Caki2 (cell line): ENCODE data around the gene SLITRK1. TPM values are rescaled to one million over a fixed set of nuclear protein-coding genes. Genes with fewer than 3 reads are reported as not detected.

ENCODE experiments used
- DNase-seq: peaks from one replicate; pipeline ENCODE4 v3.0.0-alpha.2; 2015; ENCODE audit warnings: low read depth
- in situ Hi-C: cut with HindIII; loops from 2 replicates; pipeline ENCODE4 v1.10.0; 2016; ENCODE audit warnings: low sequenced_read_pairs, low pct_unique_long_range_greater_than_20kb, mixed read lengths
- total RNA-seq: library from RNA; depleted of rRNA; stranded (reverse); fragments of >200 nt; shearing (Covaris generic); gene quantifications from 2 replicates; pipeline ENCODE4 v1.2.3, GENCODE V29; 2014; ENCODE audit warnings: low replicate concordance; rRNA removed

Gene SLITRK1, protein sequence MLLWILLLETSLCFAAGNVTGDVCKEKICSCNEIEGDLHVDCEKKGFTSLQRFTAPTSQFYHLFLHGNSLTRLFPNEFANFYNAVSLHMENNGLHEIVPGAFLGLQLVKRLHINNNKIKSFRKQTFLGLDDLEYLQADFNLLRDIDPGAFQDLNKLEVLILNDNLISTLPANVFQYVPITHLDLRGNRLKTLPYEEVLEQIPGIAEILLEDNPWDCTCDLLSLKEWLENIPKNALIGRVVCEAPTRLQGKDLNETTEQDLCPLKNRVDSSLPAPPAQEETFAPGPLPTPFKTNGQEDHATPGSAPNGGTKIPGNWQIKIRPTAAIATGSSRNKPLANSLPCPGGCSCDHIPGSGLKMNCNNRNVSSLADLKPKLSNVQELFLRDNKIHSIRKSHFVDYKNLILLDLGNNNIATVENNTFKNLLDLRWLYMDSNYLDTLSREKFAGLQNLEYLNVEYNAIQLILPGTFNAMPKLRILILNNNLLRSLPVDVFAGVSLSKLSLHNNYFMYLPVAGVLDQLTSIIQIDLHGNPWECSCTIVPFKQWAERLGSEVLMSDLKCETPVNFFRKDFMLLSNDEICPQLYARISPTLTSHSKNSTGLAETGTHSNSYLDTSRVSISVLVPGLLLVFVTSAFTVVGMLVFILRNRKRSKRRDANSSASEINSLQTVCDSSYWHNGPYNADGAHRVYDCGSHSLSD
- total RNA-seq, result not detected in 2 replicates

DNA sequence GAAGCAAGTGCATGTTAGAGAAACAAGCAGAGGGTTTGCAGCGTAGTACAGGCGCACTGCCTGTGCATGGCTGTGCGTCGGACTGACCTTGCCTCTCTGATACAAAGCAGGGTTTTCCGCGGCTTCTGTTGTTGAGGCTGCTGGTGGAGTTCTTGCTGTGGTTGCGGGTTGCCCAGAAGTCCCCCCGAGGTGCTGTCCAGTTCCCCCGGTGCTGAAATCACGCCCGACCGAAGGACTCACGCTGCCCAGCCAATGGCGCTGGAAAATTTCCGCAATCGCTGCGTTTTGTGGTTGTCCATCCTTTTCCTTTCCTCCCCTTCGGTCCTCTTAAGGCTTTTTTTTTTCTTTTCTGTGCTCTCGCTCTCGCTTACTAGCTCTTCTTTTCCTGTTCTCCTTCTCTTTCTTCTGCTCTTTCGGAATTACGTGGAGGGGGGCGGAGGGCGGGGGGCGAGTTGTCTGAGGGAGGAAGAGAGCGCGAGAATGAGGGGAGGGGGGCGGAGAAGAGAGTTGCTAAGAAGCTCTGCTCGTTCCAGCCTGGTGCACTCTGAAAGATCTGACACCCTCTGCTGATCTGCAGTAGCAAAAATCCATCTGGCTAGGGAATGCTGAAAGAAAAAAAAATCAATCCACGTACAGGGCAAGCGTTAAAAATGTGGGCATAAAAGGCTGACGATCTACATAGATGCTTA is at the start of gene SLITRK1:
Gene SLITRK1 (minus strand): TSS at position 558 of the 689 bp plus-strand sequence. CDS start 967 bp downstream, outside the sequence.
- DNase-seq, result peak; percentile 2
- in situ Hi-C loops, result no loop called here

DNA sequence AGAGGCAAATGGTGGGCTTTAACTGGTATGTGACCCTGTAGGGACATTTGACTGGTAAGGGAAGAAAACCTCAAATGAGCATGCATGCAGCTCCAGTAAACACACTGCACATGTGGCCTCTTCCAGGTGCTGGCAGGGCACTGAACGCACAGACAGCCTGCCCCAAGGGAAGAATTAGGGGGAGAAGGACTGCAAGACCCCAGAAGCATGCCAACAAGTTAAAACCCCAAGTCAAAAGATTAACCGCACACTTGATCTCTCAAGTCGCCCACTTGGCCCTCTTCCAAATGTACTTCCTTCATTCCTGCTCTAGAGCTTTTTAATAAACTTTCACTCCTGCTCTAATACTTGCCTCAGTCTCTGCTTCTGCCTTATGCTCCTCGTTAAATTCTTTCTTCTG is 46.9 kb upstream of the SLITRK1 start:
- in situ Hi-C loops, result no loop called here
- no peak for DNase-seq

DNA sequence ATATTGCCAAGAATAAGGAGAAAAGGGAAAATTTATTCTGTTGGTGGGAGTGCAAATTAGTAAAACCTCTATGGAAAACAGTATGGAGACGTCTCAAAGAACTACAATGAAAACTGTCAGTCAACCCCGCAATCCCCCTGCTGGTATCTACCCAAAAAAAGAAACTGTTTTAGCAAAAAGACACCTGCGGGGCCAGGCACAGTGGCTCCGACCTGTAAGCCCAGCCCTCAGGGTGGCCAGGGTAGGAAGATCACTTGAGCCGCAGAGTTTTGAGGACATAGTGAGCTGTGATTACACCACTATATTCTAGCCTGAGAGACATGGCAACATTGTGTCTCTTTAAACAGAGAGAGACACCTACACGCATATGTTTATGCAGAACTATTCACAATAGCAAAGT is 37.5 kb upstream of the SLITRK1 start:
- DNase-seq, result no peak
- in situ Hi-C loops, result no loop called here

DNA sequence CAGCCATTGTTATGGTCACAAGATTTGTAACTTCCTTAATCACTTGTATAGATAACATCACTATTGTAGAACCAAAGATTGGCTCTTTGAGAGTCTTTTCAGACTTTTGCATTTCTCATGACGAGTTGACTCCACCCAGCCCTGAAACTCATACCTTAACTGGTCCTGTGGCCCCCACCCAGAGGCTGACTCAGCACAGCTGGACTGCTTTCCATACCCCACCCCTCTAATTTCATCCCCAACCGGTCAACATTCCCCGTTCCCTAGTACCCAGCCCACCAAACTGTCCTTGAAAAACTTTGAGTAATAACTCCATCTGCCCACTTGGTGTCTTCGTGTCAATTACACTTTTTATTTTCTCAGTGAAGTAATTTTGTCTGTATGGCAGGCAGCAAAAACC is 32.1 kb upstream of the SLITRK1 start:
- DNase-seq, result no peak
- in situ Hi-C loops, result no loop called here

DNA sequence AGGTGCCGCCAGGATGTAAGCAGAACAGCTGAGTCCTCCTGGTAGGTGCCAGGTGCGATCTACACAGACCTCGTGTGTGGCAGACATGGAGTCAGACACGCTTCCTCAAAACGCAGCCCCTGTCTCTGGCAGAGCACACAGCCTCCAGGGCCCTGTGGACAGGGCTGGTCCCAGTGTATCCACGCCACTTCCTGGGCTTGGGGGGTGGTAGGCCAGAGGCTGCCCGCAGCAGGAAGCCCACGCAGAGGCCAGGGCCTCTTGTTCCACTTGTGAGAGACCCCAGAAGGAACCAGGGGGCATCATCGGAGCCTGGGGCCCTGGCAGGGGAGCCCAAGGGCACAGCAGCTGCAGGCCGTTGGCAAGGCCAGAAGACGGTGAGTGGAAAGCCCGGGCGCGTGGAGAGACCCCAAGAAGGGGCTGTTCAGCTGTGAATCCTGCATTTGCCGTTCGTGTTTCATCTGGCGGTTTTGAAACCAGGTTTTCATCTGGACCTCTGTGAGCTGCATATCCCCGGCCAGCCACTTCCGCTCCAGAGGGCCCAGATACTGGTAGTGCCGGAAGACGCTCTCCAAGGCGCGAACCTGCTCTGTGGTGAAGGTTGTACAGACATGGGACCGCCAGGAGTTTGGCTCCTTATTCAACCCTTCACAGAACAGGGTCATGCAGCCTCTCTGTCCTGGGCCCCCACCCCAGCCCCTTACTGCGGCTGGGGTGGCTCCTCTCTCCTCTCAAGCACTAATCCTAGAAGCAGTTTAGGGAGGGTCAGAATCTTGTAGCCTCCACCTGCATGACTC is 25.1 kb upstream of the SLITRK1 start:
- in situ Hi-C loops, result no loop called here
- DNase-seq, result no peak

DNA sequence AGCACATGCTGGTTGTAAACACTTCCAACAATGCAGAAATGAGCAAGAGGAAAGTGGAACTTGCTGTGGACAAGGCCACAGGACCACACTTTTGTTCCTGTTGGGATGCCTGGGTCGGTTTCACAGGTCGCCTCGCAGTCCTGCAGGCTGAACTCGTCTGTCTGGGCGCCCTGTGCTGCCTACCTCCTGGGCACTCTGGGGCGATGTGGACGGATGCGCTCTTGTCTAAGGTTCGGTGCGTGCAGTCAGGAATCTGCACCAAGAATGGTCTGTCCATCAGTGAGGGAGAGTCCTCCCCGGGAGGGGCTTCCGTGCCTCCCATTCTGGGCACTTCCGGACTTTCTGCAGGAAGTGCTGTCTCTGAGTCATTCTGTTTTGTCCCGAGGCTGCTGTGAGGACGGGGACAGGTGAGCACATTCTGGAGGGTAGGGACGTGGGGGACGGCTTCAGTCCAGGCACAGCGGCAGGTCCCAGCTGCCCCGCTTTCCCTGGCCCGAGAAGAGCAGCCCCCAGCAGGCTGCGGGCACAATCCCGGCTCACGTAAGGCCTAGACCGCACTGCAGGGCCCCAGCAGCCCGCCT is 24.1 kb upstream of the SLITRK1 start:
- in situ Hi-C loops, result no loop called here
- no peak for DNase-seq

DNA sequence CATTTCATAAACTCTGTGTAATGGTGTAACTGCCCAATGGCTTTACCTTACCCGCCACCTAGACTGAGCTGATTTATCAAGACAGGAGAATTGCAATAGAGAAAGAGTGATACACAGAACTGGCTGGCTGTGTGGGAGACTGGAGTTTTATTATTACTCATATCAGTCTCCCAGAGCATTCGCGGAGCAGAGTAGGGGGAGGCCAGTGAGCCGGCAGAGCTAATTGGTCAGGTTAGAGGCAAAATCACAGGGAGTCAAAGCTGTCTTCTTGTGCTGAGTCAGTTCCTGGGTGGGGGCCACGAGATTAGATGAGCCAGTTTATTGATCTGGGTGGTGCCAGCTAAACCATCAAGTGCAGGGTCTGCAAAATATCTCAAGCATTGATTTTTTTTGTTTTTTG is 23.4 kb upstream of the SLITRK1 start:
- in situ Hi-C loops, result no loop called here
- no peak for DNase-seq

DNA sequence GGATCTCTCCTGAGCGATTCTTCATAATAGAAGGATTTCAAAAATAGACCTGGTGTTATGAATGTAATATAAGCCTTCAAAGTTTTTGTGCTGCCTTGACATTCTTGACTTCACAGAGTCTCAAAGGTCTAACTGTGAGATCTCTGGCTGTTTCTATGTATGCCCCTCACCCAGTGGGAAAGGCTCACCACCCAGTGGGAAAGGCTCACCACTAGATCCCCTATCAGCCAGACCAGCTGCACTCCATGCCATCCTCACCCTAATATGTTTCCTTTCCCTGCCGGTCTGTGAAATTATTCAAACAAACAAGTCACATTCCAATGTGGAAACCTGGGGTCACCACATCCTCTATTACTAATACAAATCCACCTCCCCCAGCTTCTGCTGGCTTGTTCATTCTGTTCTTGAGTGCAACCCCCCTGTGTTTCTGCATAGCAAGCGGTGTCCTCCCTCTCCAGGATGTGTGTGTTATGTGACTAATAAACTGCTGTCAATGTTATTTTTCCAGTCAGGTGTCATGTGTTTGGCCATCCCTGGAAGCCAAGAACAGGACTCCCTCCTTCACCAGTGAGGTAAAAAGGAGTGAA is 13.8 kb upstream of the SLITRK1 start:
- peak; percentile 64 for DNase-seq
- in situ Hi-C loops, result no loop called here

DNA sequence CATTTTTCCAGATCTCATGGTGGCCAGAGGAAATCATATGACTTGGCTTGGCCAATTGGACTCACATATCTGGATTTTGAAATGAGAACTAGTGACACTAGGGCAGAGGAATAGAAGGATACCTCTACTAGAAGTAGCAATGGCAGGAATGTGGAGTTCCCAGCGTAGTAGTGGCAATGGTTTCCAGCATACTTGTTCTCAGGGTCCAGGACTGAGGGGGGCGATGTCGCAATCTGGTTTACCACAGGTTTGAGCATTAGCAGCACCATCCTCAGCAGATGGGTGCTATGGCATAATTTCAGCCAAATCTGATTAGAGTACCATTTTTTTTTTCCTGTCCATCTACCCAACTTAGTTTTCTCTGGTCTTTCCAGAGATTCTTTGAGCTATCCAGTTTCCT is 8.1 kb upstream of the SLITRK1 start:
- DNase-seq, result no peak
- in situ Hi-C loops, result no loop called here

DNA sequence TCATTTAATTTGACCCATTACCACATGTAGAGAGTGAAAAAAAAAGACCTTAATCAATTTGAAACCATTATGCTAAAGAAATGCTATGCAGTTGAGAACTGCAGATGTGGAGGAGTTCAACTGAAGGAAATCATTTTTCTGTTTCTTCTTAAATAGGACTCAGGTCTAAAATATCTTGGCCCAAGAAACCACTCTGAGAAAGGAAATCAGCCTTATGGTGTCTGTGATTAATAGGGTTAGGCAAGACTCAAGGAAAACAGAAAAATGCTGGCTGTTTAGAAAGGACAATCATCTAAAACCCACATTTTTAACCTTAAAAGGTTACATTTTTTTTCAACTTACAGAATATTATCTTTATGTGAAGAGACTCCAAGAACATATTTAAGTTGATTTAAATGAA is 1.9 kb upstream of the SLITRK1 start:
- in situ Hi-C loops, result no loop called here
- no peak for DNase-seq

DNA sequence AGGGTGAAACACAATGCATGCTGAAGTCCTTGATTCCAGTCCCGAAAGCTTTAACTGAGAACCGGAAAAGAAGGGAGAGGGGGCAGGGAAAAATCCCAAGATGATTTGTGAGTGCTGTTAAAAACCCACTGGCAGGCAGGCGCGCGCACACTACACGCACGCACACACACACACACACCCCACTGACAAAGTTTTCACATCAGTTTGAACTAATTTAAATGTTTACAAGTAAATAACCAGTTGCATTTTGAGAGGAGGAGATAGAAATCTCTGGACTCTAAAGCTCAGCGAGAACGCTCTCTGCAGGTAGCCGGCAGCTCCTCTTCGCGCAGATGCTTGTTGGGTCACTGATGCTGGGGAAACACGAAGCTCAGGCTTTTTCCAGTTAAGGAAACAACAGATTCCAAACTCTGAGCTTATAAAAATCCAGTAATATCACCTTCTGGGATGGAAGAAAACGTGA is 818 bp upstream of the SLITRK1 start:
- in situ Hi-C loops, result no loop called here
- DNase-seq, result no peak

DNA sequence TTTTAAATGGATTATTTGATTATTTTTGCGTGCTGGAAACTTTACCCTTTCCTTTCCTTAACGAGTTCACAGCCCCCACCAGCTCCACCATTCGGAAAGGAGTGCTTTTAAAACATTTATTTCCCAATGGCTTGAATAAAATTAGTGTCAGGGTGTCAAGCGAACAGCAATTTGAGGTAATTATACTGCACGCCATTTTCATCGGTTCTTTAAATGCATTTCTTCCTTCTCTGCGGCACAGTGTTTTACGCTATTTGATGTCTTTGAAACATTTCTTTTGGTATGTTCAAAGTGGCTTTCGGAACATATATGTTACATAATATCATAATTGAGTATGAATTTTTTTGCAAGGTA is 309 bp upstream of the SLITRK1 start:
- in situ Hi-C loops, result no loop called here
- no peak for DNase-seq

DNA sequence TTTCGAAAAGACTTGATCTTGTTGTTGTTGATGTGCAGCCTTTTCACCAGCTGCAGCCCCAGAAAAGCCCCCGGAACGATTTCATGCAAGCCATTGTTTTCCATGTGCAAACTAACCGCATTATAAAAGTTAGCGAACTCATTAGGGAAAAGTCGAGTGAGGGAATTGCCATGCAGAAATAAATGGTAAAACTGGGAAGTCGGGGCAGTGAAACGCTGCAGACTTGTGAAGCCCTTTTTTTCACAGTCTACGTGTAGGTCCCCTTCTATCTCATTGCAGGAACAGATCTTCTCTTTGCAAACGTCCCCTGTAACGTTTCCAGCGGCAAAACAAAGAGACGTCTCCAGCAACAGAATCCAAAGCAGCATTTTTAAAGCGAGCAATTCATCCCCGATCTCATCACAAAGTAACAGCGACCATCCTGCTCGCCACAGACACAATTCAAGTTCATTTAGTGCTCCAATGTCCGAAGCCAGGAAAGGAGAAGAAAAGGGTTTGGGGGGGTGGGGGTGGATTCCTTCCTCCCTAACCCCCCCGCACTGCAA is 1.1 kb downstream of the SLITRK1 start:
- in situ Hi-C loops, result no loop called here
- no peak for DNase-seq

DNA sequence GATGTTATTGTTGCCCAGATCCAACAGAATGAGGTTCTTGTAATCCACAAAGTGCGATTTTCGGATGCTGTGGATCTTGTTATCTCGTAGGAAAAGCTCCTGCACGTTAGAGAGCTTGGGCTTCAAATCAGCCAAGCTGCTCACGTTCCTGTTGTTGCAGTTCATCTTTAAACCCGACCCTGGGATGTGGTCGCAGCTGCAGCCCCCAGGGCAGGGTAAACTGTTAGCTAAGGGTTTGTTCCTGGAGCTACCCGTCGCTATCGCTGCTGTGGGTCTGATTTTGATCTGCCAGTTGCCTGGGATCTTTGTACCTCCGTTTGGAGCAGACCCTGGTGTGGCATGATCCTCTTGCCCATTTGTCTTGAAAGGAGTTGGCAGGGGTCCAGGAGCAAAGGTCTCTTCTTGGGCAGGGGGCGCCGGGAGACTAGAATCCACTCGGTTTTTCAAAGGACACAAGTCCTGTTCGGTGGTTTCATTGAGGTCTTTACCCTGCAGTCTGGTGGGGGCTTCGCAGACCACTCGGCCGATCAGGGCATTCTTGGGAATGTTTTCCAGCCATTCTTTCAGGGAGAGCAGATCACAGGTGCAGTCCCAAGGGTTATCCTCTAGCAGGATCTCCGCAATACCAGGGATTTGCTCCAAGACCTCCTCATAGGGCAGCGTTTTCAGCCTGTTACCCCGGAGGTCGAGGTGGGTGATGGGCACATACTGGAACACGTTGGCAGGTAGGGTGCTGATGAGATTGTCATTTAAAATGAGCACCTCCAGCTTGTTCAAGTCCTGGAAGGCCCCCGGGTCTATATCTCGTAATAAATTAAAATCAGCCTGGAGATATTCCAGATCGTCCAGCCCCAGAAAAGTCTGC is 1.8 kb downstream of the SLITRK1 start:
- in situ Hi-C loops, result no loop called here
- DNase-seq, result no peak

DNA sequence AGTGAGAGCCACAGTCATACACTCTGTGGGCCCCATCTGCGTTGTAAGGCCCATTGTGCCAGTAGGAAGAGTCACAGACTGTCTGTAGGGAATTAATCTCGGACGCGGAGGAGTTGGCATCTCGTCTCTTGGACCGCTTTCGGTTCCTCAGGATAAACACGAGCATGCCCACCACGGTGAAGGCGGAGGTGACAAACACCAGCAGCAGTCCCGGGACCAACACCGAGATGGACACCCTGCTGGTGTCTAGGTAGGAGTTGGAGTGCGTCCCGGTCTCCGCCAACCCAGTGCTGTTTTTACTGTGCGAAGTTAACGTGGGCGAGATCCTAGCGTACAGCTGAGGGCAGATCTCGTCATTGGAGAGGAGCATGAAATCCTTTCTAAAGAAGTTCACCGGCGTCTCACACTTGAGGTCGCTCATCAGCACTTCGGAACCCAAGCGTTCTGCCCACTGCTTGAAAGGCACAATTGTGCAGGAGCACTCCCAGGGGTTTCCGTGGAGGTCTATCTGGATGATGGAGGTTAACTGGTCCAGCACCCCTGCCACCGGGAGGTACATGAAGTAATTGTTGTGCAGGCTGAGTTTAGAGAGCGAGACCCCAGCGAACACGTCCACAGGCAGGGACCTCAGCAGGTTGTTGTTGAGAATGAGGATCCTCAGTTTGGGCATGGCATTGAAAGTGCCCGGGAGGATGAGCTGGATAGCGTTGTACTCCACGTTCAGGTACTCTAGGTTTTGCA is 2.7 kb downstream of the SLITRK1 start:
- no peak for DNase-seq

More for the DNA sequence above, 2.7 kb downstream of the SLITRK1 start:
- in situ Hi-C loops, result no loop called here
